GM18526 (cell line): Measurements from ENCODE around the gene IKZF3.
A peak's percentile ranks its signal among the peaks of the same experiment; 100 is the strongest.

Source experiments
- POLR2A ChIP-seq: IDR thresholded peaks from 3 replicates; pipeline ENCODE4 v1.6.1; 2011; ENCODE audit not compliant: insufficient read length; ENCODE audit errors: extremely low read depth

IKZF3 gene

GRCh38 chr17:39755554-39756379 lies 108.3 kb downstream of the IKZF3 start:
- TF ChIP-seq POLR2A = peak; percentile 57

GRCh38 chr17:39754958-39755553 lies 109.1 kb downstream of the IKZF3 start:
- no peak for TF ChIP-seq POLR2A

- peak; percentile 53 for TF ChIP-seq POLR2A
These were observed 109.8 kb downstream of the IKZF3 start for GRCh38 chr17:39754161-39754957.

- peak; percentile 54 for TF ChIP-seq POLR2A
These were observed 110.5 kb downstream of the IKZF3 start for GRCh38 chr17:39753514-39754160.

- no peak for TF ChIP-seq POLR2A
These were observed 111.8 kb downstream of the IKZF3 start for GRCh38 chr17:39752241-39752881.

GRCh38 chr17:39751637-39752036 lies 112.5 kb downstream of the IKZF3 start:
- no peak for TF ChIP-seq POLR2A

GRCh38 chr17:39751016-39751543 lies 113.0 kb downstream of the IKZF3 start:
- TF ChIP-seq POLR2A = no peak

- TF ChIP-seq POLR2A = no peak
These were observed 113.7 kb downstream of the IKZF3 start for GRCh38 chr17:39750131-39751015.

GRCh38 chr17:39747745-39748144 lies 116.4 kb downstream of the IKZF3 start:
- no peak for TF ChIP-seq POLR2A

- TF ChIP-seq POLR2A = no peak
These were observed 118.0 kb downstream of the IKZF3 start for GRCh38 chr17:39746145-39746461.

GRCh38 chr17:39745335-39746144 lies 118.6 kb downstream of the IKZF3 start:
- TF ChIP-seq POLR2A = no peak

- TF ChIP-seq POLR2A = no peak
These were observed 119.3 kb downstream of the IKZF3 start for GRCh38 chr17:39744836-39745215.
